B cell (primary cell): ENCODE results near the gene CNTF. TPM values are rescaled to one million over a fixed set of nuclear protein-coding genes. Genes with fewer than 3 reads are reported as not detected.

Experiments
- ATAC-seq: fragments of 200-7000 bp; cut with Tn5 transposase; one replicate; pipeline ENCODE4 v1.10.0; 2021; ENCODE audit warnings: low read depth, mild to moderate bottlenecking, moderate number of reproducible peaks, moderate library complexity
- CTCF ChIA-PET: fragments of 350-600 bp; sonication (Branson Sonifier 250); formaldehyde crosslinking; loops from one replicate; lab custom pipeline; 2021; ENCODE audit warnings: antibody characterized with exemption, inconsistent platforms; lab: Charles Lee
- POLR2A ChIA-PET: fragments of 350-600 bp; sonication (Branson Sonifier 250); formaldehyde crosslinking; loops from one replicate; lab custom pipeline; 2021; ENCODE audit warnings: antibody characterized with exemption; lab: Charles Lee
- DNase-seq: peaks from one replicate; pipeline ENCODE4 v3.0.0; 2013
- H2AFZ ChIP-seq: 2 replicates; pipeline ENCODE4 v1.6.1; 2012; ENCODE audit warnings: mild to moderate bottlenecking, low read depth, low read length; ENCODE audit not compliant: insufficient read depth, poor library complexity, severe bottlenecking
- H3K27ac ChIP-seq, 2 donors: 1 replicate in 1 of 2; 2 replicates in 1 of 2; pipeline ENCODE4 v1.5.1; 2012 to 2013; ENCODE audit warnings: low read length in 2 of 2, mild to moderate bottlenecking in 2 of 2, moderate library complexity in 1 of 2
- H3K27me3 ChIP-seq, 4 experiments: fragments of 200-600 bp in 1 of 4; sonication (generic) in 1 of 4; replicated peaks in 1 of 4; 1 replicate in 2 of 4; 2 replicates in 2 of 4; pipeline versions ENCODE4 v1.6.1 to v1.7.0; 2013 to 2016; ENCODE audit warnings: low read length in 3 of 4, mild to moderate bottlenecking in 2 of 4, mixed read lengths in 1 of 4, moderate library complexity in 1 of 4; ENCODE audit not compliant: insufficient read depth in 4 of 4, control insufficient read depth in 3 of 4; ENCODE audit errors: control extremely low read depth in 1 of 4
- H3K36me3 ChIP-seq, 2 experiments: replicated peaks in 1 of 2; 1 replicate in 1 of 2; 2 replicates in 1 of 2; pipeline versions ENCODE4 v1.6.1 to v1.7.1; 2013; ENCODE audit warnings: low read length in 1 of 2; ENCODE audit not compliant: insufficient read depth in 2 of 2, control insufficient read depth in 1 of 2; ENCODE audit errors: control extremely low read depth in 1 of 2, extremely low read depth in 1 of 2
- H3K4me1 ChIP-seq, 2 donors: fragments of 200-600 bp in 1 of 2; sonication (generic) in 1 of 2; 1 replicate in 1 of 2; 2 replicates in 1 of 2; pipeline versions ENCODE4 v1.5.1 to v1.6.1; 2013 to 2017; ENCODE audit warnings: low read length in 2 of 2; ENCODE audit not compliant: control insufficient read depth in 2 of 2, insufficient read depth in 2 of 2
- H3K4me2 ChIP-seq: replicated peaks from 2 replicates; pipeline ENCODE3; 2012; ENCODE audit warnings: mild to moderate bottlenecking, low read depth, low read length; ENCODE audit not compliant: poor library complexity, severe bottlenecking
- H3K4me3 ChIP-seq, 5 experiments: fragments of 200-600 bp in 1 of 5; sonication (generic) in 1 of 5; 1 replicate in 3 of 5; 2 replicates in 2 of 5; pipeline versions ENCODE4 v1.5.1 to v1.7.0; 2011 to 2016; ENCODE audit warnings: low read length in 4 of 5, mild to moderate bottlenecking in 4 of 5, low read depth in 2 of 5, control low read depth in 1 of 5, moderate library complexity in 1 of 5; ENCODE audit not compliant: insufficient read depth in 1 of 5; ENCODE audit errors: control extremely low read depth in 1 of 5, extremely low read depth in 1 of 5
- H3K79me2 ChIP-seq: fragments of 200-600 bp; sonication (generic); one replicate; pipeline ENCODE4 v1.6.0; 2016; ENCODE audit warnings: low read length; ENCODE audit not compliant: control insufficient read depth, insufficient read depth
- H3K9ac ChIP-seq: fragments of 200-600 bp; sonication (generic); 2 replicates; pipeline ENCODE4 v1.6.1; 2017; ENCODE audit warnings: mild to moderate bottlenecking, low read length, moderate library complexity
- H3K9me3 ChIP-seq, 3 donors: one replicate each; pipeline versions ENCODE4 v1.6.1 to v1.7.1; 2013; ENCODE audit warnings: low read length in 2 of 3; ENCODE audit not compliant: control insufficient read depth in 2 of 3, insufficient read depth in 1 of 3; ENCODE audit errors: control extremely low read depth in 1 of 3
- H4K20me1 ChIP-seq: 2 replicates; pipeline ENCODE4 v1.6.0; 2012; ENCODE audit warnings: mild to moderate bottlenecking, low read length; ENCODE audit not compliant: insufficient read depth, control insufficient read depth, poor library complexity, severe bottlenecking
- H3K27ac Mint-ChIP-seq: one replicate; pipeline ENCODE4 v1.8.0; 2021; ENCODE audit warnings: mixed read lengths
- H3K27me3 Mint-ChIP-seq: one replicate; pipeline ENCODE4 v1.8.0; 2021; ENCODE audit warnings: mixed read lengths
- H3K4me1 Mint-ChIP-seq: one replicate; pipeline ENCODE4 v1.8.0; 2021; ENCODE audit warnings: mixed read lengths
- H3K4me3 Mint-ChIP-seq: one replicate; pipeline ENCODE4 v1.8.0; 2021; ENCODE audit warnings: mixed read lengths
- H3K9me3 Mint-ChIP-seq: one replicate; pipeline ENCODE4 v1.8.0; 2022; ENCODE audit warnings: mixed read lengths; ENCODE audit not compliant: insufficient read depth
- CTCF ChIP-seq: fragments of 200-600 bp; IDR thresholded peaks from one replicate; pipeline ENCODE4 v1.8.0; 2022; ENCODE audit warnings: antibody characterized with exemption, mild to moderate bottlenecking
- EZH2 ChIP-seq: IDR thresholded peaks from 2 replicates; pipeline ENCODE4 v1.6.1; 2012; ENCODE audit warnings: borderline replicate concordance, low read depth, mild to moderate bottlenecking, moderate library complexity, low read length; ENCODE audit not compliant: insufficient read depth, poor library complexity, severe bottlenecking
- WGBS: methylation state at CpG from one replicate; pipeline ENCODE4 v1.1.5; 2013; ENCODE audit warnings: missing lambda C conversion rate; ENCODE audit not compliant: insufficient coverage; 5-methylcytosine and 5-hydroxymethylcytosine counted together
- intact Hi-C: fragments of 100-400 bp; cut with micrococcal nuclease; formaldehyde crosslinking; loops from one replicate; pipeline ENCODE4 v1.10.0; 2022
- polyA plus RNA-seq: library from polyadenylated mRNA; depleted of rRNA; stranded (reverse); fragments of >200 nt; gene quantifications from 2 replicates; pipeline ENCODE4 v1.2.3, GENCODE V29; 2012
- total RNA-seq, 2 donors: library from RNA; stranded (reverse); fragments of 120-200 nt in 1 of 2; gene quantifications; 1 replicate in 1 of 2; 2 replicates in 1 of 2; pipeline versions ENCODE4 v1.2.3 to v1.2.4, GENCODE V29; 2013 to 2022

CNTF gene
- total and polyA plus RNA-seq, 2 donors (not counting 1 experiment from before 2014, with no cell fraction given) = 1.4 to 4.8 TPM

DNA sequence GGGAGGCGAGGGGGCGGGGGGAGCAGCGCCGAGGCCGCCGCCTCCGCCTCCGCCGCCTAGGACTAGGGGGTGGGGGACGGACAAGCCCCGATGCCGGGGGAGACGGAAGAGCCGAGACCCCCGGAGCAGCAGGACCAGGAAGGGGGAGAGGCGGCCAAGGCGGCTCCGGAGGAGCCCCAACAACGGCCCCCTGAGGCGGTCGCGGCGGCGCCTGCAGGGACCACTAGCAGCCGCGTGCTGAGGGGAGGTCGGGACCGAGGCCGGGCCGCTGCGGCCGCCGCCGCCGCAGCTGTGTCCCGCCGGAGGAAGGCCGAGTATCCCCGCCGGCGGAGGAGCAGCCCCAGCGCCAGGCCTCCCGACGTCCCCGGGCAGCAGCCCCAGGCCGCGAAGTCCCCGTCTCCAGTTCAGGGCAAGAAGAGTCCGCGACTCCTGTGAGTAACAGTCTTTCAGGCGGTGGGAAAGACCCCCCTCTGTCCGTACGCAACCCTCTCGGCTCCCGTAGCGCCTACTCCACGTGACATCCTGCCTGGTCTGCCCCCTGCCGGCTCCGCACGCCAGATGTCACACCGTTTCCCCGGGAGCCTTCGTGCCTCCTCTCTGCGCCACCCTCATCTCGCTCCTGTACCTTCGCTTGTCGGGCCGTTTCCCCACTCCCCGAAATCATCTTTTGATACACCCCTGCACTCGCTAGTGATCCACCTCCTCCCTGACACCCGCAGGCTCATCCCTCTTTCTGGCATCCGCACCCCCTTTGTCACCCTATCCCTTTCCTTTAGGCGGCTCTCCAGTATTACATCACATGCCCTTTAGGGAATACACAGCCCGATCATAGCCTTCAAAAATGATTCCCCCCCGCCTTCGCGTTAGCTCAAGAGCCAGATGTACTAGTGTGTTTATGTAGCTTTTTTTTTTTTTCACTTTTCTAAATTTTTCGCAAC lies 43.0 kb upstream of the CNTF start:
- WGBS = under 1% methylated on average over 67 of the region's 78 CpGs
- Mint-ChIP-seq H3K4me1 (peaks cover 64% of the 10 kb centered on the region), H3K27ac (peak overlapping the region; percentile 100), H3K27me3 (no peaks in the 10 kb centered on the region), H3K4me3 (peak overlapping the region; percentile 97), H3K9me3 (no peaks in the 10 kb centered on the region)
- Histone ChIP-seq H3K9me3 (no peaks in the 10 kb centered on the region), H3K4me2 (peak overlapping the region; percentile 90), H3K36me3 (no peaks in the 10 kb centered on the region), H3K9ac (peak overlapping the region; percentile 93), H3K4me1 (peaks cover 48 to 52% of the 10 kb centered on the region in 2 donors), H3K4me3 (peak overlapping the region; percentile 71 to 100 (median 99)), H4K20me1 (peaks cover under 1% of the 10 kb centered on the region), H2AFZ (peak overlapping the region; percentile 85), H3K27me3 (no peaks in the 10 kb centered on the region), H3K79me2 (peaks cover 77% of the 10 kb centered on the region), H3K27ac (peak overlapping the region; percentile 89 to 100)
- ChIA-PET POLR2A (interaction anchor here (1.4 kb wide), 1 partner anchor 26 kb away, joined by 3 read pairs; no protein-coding TSS in a partner anchor), CTCF (interaction anchor here (0.6 to 8.7 kb wide), 4 partner anchors 11 to 579 kb away, joined by 3 to 102 read pairs (median 16); no protein-coding TSS in a partner anchor)
- ATAC-seq (peak; percentile 37), DNase-seq (peak; percentile 96)
- TF ChIP-seq EZH2 (no peak), CTCF (peak; percentile 79)
- intact Hi-C loops = loop anchor here (1.0 to 10.0 kb wide), 10 partner anchors 11 to 1049 kb away; partner anchors contain the start of genes CLP1, FAM111A, MPEG1 and TIMM10
